Renal pelvis (tissue), 4 donors: ENCODE measurements around the gene C12orf57. TPM values are rescaled to one million over a fixed set of nuclear protein-coding genes. Genes with fewer than 3 reads are reported as not detected.

ENCODE experiments used
- DNase-seq: peaks from one replicate; pipeline ENCODE4 v3.0.0-alpha.2; 2013
- polyA plus RNA-seq, 3 donors: library from polyadenylated mRNA; unstranded; fragments of 120-200 nt; gene quantifications; one replicate each; pipeline ENCODE4 v1.2.1, GENCODE V29; 2013; ENCODE audit not compliant: insufficient read length in 3 of 3

Gene C12orf57
- polyA plus RNA-seq, 3 donors = 135 to 204 (median 158) TPM

GRCh38 chr12:6981152-6982052, 37.6 kb downstream of the C12orf57 start:
- no peak for DNase-seq

- DNase-seq = no peak
These were observed 38.7 kb downstream of the C12orf57 start for GRCh38 chr12:6982532-6982931.

GRCh38 chr12:6987956-6988553, 44.2 kb downstream of the C12orf57 start:
- no peak for DNase-seq

Other genes with a start within 250 kb of the C12orf57 start
- 10 to 100 TPM; 12.8 to 15.3 (median 14.3) TPM for gene PIANP, start 243.2 kb upstream of the C12orf57 start, polyA plus RNA-seq
- 10 to 100 TPM; 68.4 to 70.3 (median 69.4) TPM for gene COPS7A, start 220.0 kb upstream of the C12orf57 start, polyA plus RNA-seq
- 100 to 1,000 TPM; 213 to 247 (median 244) TPM for gene MLF2, start 190.9 kb upstream of the C12orf57 start, polyA plus RNA-seq
- 100 to 1,000 TPM; 589 to 718 (median 618) TPM for gene PTMS, start 177.7 kb upstream of the C12orf57 start, polyA plus RNA-seq
- 1 to 10 TPM; 1.1 to 2.0 (median 1.4) TPM for gene LAG3, start 171.5 kb upstream of the C12orf57 start, polyA plus RNA-seq
- gene CD4, start 154.5 kb upstream of the C12orf57 start, polyA plus RNA-seq = 10 to 100 TPM; 31.0 to 33.1 (median 32.1) TPM
- 10 to 100 TPM; 33.9 to 36.0 (median 35.9) TPM for gene GPR162, start 122.2 kb upstream of the C12orf57 start, polyA plus RNA-seq
- 10 to 100 TPM; 35.2 to 48.0 (median 38.3) TPM for gene P3H3, start 115.6 kb upstream of the C12orf57 start, polyA plus RNA-seq
- 10 to 100 TPM in 1 of 3 donors, 1 to 10 TPM in 2; 7.0 to 13.0 (median 9.9) TPM for gene GNB3, start 103.1 kb upstream of the C12orf57 start, polyA plus RNA-seq
- 10 to 100 TPM; 27.2 to 37.0 (median 29.7) TPM for gene CDCA3, start 92.7 kb upstream of the C12orf57 start, polyA plus RNA-seq
- gene USP5, start 91.9 kb upstream of the C12orf57 start, polyA plus RNA-seq = 10 to 100 TPM; 60.3 to 70.2 (median 69.8) TPM
- 100 to 1,000 TPM; 560 to 690 (median 592) TPM for gene TPI1, start 76.5 kb upstream of the C12orf57 start, polyA plus RNA-seq
- gene SPSB2, start 70.7 kb upstream of the C12orf57 start, polyA plus RNA-seq = 10 to 100 TPM; 14.8 to 16.8 (median 16.8) TPM
- gene LRRC23, start 39.2 kb upstream of the C12orf57 start, polyA plus RNA-seq = 10 to 100 TPM; 20.5 to 21.0 (median 20.9) TPM
- gene ENO2, start 29.4 kb upstream of the C12orf57 start, polyA plus RNA-seq = 10 to 100 TPM; 12.6 to 17.2 (median 14.1) TPM
- gene ATN1, start 16.1 kb upstream of the C12orf57 start, polyA plus RNA-seq = 100 to 1,000 TPM; 116 to 147 (median 131) TPM
- 1 to 10 TPM in 1 of 3 donors, not detected in 2; 5.8 TPM for gene RNU7-1, start 206 bp upstream of the C12orf57 start, polyA plus RNA-seq
- 10 to 100 TPM; 21.1 to 25.2 (median 25.1) TPM for gene PTPN6, start 7.3 kb downstream of the C12orf57 start, polyA plus RNA-seq
- gene PHB2, start 26.6 kb downstream of the C12orf57 start, polyA plus RNA-seq = 100 to 1,000 TPM; 256 to 302 (median 298) TPM
- gene EMG1, start 26.9 kb downstream of the C12orf57 start, polyA plus RNA-seq = 10 to 100 TPM; 41.0 to 53.3 (median 50.5) TPM
- gene LPCAT3, start 74.5 kb downstream of the C12orf57 start, polyA plus RNA-seq = 10 to 100 TPM; 56.5 to 69.0 (median 66.6) TPM
- gene C1S, start 116.7 kb downstream of the C12orf57 start, polyA plus RNA-seq = 10 to 100 TPM; 43.0 to 49.6 (median 47.4) TPM
- gene C1R, start 148.4 kb downstream of the C12orf57 start, polyA plus RNA-seq = 10 to 100 TPM; 34.8 to 47.5 (median 37.3) TPM
- 10 to 100 TPM; 28.4 to 46.9 (median 46.4) TPM for gene C1RL, start 165.2 kb downstream of the C12orf57 start, polyA plus RNA-seq
- gene RBP5, start 184.9 kb downstream of the C12orf57 start, polyA plus RNA-seq = 10 to 100 TPM; 52.3 to 62.9 (median 53.2) TPM
- 100 to 1,000 TPM in 1 of 3 donors, 10 to 100 TPM in 2; 81.1 to 122 (median 99.1) TPM for gene CLSTN3, start 186.3 kb downstream of the C12orf57 start, polyA plus RNA-seq
- 10 to 100 TPM; 51.7 to 56.0 (median 54.1) TPM for gene PEX5, start 245.7 kb downstream of the C12orf57 start, polyA plus RNA-seq